Neural progenitor cell (in vitro differentiated cells): ENCODE measurements around the gene TBC1D20.

ENCODE experiments used
- CTCF ChIP-seq: fragments of 200-600 bp; sonication (generic); IDR thresholded peaks from 2 replicates; pipeline ENCODE4 v1.5.1; 2017; ENCODE audit warnings: antibody characterized with exemption, mild to moderate bottlenecking
- EZH2 ChIP-seq: fragments of 200-600 bp; sonication (generic); IDR thresholded peaks from 2 replicates; pipeline ENCODE4 v1.6.1; 2017; ENCODE audit warnings: antibody characterized with exemption, mild to moderate bottlenecking, moderate library complexity
- EZH2phosphoT487 ChIP-seq: fragments of 200-600 bp; sonication (generic); IDR thresholded peaks from 2 replicates; pipeline ENCODE4 v1.6.1; 2017; ENCODE audit warnings: antibody characterized with exemption

GRCh38 chr20:472137-472846 lies 10.0 kb upstream of the TBC1D20 start:
- no peak for TF ChIP-seq CTCF
- no peak for TF ChIP-seq EZH2
- no peak for TF ChIP-seq EZH2phosphoT487
